GM21423 (cell line): ENCODE measurements around the gene CYTH2.
"Not testable (repeated sequence)": the region's sequence is repeated elsewhere in the genome, so short reads cannot be mapped to it uniquely, and the experiment has no call there.

Source experiments
- ATAC-seq: cut with Tn5 transposase; IDR thresholded peaks from one replicate; pipeline ENCODE4 v1.9.1; 2021; ENCODE audit warnings: mild to moderate bottlenecking, moderate library complexity; ENCODE audit not compliant: unreplicated experiment

CYTH2 gene

GRCh38 chr19:48510421-48511268, 41.5 kb downstream of the CYTH2 start:
- no peak for ATAC-seq

DNA sequence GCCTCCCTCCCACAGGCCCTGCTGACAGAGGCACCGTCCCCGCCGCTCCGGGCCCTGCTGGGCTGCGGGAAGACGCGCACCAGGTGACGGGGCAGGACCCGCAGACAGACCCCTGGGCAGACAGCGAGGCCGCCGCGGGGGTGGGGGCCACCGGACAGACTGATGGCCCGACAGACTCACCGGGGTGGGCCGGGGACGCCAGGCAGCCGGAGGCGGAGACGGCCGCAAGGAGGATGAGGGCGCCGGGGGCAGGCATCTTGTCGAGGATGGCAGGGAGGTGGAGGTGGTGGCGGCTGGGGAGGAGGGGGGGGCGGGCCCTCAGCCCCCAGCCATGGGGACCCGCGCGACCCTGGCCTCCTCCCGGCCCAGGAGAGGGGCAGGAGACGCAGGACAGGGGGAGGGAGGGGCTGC, 42.2 kb downstream of the CYTH2 start:
- ATAC-seq = no peak

GRCh38 chr19:48511800-48512503, 42.8 kb downstream of the CYTH2 start, which contains the start of gene LMTK3:
Gene LMTK3, minus strand, starts transcription at chr19:48511835. Its CDS starts 259 bp downstream, at chr19:48511576.
- ATAC-seq = no peak

DNA sequence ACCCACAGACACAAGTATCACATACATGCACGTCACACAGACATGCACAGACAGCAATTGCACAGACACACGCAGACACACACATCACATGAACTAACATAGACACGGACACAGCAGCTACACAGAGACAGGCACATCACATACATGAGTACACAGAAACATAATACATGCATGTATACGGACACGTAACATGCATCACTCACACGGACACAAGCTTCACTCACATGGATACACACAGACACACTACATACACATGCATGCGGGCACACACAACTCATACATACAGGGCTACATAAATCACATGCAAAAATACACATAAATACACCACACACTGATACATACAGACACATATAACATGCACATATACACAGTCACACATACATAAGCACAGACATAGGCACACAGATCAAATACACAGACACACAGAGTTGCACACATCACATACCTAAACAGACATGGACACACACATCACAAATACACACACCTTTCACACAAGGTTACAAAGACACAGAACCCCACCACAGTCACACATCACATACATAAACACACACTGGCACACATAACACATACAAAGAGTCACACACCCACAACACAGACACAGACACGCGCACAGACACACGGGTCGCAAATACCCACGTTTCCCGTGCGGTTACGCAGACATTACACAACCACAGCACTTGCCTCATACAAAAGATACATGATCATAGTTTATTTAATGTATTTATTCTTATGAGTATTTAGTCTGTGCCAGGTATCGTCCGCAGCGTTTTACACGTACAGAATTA, 43.5 kb downstream of the CYTH2 start:
- ATAC-seq = no peak

GRCh38 chr19:48513289-48514122, 44.3 kb downstream of the CYTH2 start:
- ATAC-seq = peak; percentile 61

GRCh38 chr19:48514123-48514458, 44.9 kb downstream of the CYTH2 start:
- no peak for ATAC-seq

DNA sequence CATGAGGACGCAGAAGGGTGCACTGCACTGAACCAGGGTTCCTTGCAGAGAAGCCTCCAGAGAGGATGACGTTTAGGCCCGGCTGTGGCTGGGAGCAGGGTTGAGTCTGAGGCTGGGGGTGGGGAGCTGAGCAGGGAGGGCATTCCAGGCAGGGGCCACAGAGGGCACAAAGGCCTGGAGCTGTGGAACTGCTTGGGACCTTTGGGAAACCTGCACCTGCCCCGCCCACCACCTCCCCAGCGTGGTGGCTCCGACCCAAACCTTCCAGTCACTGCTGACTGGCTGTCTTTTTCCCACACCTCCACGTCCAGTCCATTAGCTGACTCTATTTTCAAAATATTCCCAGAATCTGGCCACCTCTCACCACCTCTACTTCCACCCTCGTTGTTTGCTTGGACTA, 47.4 kb downstream of the CYTH2 start:
- ATAC-seq = no peak

- ATAC-seq = no peak
Measured at GRCh38 chr19:48518207-48518606, 49.0 kb downstream of the CYTH2 start.

DNA sequence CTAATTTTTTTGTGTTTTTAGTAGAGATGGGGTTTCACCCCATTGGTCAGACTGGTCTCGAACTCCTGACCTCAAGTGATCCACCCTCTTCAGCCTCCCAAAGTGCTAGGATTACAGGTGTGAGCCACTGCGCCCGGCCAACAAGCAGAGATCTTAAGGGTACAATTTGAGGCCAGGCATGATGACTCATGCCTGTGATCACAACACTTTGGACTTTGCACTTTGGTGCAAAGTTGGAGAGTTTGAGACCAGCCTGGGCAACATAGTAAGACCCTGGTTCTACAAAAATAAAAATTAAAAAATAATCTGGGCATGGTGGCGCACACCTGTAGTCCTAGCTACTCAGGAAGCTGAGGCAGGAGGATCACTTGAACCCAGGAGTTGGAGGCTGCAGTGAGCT, 50.3 kb downstream of the CYTH2 start:
- ATAC-seq = not testable (repeated sequence)

DNA sequence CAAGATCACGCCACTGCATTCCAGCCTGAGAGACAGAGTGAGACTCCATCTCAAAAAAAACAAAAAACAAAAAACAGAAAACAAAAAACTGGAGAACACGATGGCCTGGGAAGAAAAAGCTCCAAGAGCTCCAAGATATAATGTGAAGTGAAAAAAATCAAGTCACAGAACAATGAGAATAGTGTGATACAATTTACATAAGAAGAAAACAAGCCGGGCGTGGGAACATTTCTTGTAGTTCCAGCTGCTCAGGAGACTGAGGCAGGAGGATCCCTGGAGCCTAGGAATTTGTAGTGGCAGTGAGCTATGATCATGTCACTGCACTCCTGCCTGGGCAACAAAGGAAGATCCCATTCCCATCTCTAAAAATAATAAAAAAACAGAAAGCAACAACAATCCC, 51.0 kb downstream of the CYTH2 start:
- ATAC-seq = no peak

DNA sequence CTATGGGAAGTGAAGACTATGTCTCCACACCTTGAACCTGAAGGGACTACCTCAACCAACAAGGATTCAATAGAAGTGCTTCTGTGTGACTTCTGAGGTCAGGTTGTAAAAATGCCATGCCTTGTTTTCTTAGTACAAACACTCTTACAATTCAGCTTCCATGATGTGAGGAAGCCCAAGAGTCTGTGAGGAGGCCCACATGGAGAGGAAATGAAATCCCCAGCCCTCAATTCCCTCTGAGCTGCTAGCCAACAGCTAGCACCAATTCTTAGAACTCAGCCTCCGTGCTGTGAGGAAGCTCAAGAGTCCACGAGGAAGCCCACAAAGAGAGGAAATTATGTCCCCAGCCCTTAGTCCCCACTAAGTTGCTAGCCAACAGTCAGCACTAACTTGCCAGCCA, 55.1 kb downstream of the CYTH2 start:
- ATAC-seq = no peak

DNA sequence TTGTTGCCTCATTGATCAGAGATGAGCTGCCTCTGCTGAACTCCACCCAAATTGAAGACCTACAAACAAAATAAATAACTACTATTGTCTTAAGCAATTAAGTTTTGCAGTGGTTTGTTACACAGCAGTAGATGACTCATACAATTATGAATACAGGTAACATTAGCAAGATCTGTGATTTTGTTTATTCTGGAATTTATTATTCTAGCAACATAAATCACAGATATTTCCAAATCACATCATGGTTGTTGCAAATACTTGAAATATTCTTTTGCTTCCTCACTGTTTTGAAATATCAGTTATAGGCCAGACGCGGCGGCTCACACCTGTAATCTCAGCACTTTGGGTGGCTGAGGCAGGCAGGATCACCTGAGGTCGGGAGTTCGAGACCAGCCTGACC, 55.6 kb downstream of the CYTH2 start:
- ATAC-seq = no peak

DNA sequence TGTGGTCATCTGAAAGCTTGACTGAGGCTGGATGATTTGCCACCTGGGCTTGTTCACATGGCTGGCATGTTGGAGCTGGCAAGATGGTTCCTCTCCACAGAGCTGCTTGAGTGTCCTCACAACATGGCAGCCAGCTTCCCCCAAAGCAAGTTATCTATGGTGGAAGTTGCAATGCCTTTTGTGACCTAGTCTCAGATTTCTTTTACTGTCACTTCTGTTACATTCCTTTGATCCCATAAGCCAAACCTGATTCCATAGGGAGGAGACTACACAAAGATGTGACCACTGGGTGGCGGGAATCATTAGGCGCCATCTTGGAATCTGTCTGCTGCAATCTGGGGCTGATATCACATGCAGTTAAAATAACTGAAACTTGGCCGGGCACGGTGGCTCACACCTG, 60.0 kb downstream of the CYTH2 start:
- ATAC-seq = no peak

DNA sequence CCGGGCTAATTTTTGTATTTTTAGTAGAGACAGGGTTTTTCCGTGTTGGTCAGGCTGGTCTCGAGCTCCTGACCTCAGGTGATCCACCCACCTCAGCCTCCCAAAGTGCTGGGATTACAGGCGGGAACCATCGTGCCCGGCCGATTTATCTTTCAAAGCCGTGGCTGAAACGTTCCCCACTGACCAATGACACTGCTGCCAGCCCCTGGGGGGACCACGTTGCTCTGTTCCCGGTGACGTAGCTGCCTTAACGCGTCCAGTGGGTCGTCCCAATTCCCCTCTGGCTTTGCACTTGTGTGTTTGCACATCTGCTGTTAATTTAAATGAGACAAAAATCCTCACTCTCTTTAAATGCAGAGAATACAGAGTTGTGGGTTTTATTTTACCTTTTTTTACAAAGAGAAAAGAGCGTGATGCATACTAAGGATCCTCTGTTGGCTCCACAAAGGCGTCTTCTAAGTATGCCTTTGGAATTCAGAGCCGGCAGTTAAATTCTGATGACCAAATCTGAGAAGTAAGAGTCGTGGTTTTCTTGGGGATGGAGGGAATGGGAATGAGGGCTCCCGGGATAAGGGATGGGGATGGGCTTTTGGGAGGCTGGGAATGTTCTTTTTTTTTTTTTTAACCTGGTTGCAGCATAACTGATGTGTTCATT, 61.0 kb downstream of the CYTH2 start:
- ATAC-seq = no peak

DNA sequence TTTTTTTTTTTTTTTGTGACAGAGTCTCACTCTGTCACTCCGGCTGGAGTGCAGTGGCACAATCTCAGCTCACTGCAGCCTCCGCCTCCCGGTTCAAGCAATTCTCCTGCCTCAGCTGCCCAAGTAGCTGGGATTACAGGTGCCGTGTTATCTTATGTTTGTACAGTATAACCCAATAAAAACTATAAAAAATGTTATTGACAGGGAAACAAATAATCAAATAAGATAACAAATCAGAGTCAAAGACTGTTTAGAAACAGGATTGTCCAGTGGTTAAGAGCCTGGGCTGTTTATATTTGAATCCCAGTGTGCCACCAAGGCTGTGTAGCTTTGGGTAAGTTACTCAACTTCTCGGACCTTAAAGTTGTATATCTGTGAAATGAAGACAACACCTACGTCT, 61.6 kb downstream of the CYTH2 start:
- no peak for ATAC-seq
